DMS53 treated with DMSO at 0.1 percent for 48 hours (cell line): Measurements from ENCODE around the gene RFNG.
"Not testable (repeated sequence)": the region's sequence is repeated elsewhere in the genome, so short reads cannot be mapped to it uniquely, and the experiment has no call there.

Source experiments
- DNase-seq: peaks from one replicate; lab custom pipeline; 2025; ENCODE audit not compliant: unreplicated experiment; lab: John Stamatoyannopoulos, UW

Gene RFNG

DNA sequence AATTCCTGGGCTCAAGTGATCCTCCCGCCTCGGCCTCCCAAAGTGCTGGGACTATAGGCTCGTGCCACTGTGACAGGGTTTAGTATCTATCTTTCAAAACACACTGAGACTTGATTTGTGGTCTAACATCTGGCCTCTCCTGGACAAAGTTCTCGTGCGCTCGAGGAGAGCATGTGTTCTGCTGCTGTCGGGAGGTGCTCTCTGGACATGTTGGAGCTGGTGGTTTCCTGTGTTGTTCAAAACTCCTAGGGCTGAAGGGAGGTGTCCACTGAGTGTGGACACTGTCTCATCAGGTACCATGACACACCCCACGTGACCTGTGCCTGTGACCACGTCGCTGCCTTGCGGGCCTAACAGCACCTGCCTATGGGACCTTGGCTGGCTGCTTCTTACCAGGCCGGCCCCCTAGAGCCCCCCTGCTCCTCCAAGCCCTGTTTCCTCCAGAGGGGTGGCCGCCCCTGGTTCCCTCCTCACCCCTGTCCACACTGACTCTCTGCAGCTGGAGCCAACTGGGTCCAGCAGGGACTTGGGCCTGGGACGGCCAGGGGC is 5.6 kb downstream of the RFNG start:
- no peak for DNase-seq

DNA sequence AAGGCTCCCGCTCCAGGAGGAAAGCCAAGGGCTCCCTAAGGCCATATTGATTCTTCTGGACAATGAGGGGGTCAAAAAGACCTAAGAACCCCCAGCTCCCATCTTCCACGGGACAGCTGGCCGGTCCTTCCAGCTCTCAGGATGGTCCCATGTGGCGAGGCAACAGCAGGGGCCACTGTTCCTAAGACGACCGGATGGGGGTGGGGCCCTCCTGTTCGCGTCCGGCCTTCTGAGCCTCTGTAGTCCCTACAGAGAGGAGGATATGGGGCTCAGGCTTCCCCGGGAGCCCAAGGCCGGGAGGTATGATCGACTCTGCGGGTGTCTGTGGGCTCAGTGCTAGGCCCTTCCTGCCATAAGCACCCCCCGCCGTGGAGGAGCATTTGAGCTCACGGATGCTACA is 8.1 kb downstream of the RFNG start:
- no peak for DNase-seq

DNA sequence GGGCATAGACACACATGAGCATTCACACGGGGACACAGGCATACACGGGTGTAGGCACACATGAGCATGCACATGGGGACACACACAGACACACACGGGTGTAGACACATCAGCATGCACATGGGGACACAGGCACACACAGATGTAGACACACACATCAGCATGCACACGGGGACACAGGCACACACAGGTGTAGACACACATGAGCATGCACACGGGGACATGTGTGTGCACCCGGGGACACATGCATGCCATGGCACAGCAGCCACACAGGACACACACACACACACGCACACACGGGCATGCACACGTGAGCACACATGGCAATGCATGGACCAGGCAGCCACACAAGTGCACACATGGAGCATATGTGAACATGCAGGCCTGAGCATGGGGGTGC is 9.0 kb downstream of the RFNG start:
- DNase-seq = no peak

DNA sequence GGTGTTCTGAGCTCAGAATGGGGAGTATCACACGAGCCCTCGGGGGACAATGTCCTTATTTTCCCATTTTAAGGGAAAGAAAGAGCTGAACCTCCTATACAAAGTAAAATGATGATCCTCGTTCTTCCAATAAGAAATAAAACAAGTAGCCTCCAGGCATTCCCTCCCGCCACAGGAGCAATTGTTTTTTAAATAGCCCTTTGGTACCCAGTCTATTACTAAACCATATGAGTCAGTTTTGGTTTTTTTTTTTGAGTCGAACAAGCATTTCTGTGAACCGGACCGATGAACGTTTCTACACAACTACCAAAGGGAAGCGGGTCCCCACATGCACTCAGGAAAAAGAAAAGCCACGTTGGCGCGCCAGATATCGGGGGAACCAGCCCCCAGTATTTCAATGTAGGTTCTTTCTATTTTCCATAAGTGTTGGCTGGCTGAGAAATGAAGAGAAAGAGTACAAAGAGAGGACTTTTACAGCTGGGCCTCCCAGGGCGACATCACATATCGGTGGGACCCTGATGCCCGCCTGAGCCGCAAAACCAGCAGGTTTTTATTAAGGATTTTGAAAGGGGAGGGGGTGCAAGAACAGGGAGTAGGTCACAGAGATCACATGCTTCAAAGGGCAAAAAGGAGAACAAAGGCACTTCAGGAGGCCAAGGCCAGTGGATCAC is 10.3 kb downstream of the RFNG start:
- DNase-seq = no peak

DNA sequence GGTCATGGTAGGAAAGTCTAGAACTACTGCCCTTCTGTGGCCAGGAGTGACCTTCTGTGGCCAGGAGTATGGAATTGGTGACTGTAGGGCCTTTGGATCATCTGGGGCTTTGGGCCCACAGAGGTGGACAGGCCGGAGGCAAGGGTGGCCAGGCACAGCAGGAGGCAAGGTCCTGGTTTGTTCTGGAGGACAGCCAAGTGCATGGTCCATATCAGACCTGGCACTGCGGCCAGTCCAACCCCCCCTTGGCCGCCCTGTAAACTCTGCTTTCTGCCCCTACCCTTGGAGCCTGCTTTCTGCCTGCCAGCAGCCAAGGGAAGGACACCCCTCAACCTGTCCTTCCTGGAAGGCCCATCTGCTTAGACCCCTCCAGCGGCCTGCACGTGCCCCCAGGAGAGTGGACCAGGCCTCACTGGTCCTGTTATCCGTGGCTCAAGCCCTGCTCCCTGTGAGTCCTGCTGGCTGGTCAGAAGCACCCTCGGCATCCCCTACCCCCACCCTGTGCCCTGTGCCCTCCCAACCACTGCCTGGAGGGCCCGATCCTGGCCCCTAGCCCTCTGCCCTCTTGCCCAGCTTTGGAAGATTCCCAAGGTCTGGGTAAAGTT is 11.8 kb downstream of the RFNG start:
- DNase-seq = no peak

DNA sequence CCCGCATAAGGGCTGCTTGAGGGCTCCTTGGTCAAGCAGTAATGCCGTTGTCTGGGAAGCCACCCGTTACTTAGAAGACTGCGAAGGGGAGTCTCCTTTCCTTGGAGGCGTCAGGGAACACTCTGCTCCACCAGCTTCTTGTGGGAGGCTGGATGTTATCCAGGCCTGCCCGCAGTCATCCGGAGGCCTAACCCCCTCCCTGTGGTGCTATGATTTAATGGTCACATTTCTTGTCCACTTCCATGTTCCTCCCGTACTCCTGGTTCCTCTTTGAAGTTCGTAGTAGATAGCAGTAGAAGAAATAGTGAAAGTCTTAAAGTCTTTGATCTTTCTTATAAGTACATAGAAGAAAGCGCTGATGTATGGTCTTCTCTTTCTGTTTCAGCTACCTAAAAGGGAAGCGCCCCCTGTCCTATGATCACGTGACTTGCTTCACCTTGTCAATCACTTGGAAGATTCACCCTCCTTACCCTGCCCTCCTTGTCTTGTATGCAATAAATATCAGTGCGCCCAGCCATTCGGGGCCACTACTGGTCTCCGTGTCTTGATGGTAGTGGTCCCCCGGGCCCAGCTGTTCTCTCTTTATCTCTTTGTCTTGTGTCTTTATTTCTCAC is 12.7 kb downstream of the RFNG start:
- DNase-seq = not testable (repeated sequence)

DNA sequence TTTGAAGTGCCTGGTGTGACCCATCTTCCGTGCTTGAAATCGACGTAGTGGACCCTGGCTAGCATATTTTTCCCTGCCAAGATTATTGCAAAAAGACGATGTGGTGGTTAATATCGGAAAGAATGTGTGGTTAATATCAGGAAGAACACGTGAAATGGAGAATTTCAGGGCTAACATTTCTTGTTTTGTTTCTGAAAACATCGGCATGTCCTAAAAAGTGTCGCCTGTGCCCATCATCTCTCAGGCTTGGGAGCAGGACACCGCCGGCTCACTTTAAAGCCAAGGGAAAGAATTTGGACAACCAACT is 13.8 kb downstream of the RFNG start:
- DNase-seq = peak; percentile 67

DNA sequence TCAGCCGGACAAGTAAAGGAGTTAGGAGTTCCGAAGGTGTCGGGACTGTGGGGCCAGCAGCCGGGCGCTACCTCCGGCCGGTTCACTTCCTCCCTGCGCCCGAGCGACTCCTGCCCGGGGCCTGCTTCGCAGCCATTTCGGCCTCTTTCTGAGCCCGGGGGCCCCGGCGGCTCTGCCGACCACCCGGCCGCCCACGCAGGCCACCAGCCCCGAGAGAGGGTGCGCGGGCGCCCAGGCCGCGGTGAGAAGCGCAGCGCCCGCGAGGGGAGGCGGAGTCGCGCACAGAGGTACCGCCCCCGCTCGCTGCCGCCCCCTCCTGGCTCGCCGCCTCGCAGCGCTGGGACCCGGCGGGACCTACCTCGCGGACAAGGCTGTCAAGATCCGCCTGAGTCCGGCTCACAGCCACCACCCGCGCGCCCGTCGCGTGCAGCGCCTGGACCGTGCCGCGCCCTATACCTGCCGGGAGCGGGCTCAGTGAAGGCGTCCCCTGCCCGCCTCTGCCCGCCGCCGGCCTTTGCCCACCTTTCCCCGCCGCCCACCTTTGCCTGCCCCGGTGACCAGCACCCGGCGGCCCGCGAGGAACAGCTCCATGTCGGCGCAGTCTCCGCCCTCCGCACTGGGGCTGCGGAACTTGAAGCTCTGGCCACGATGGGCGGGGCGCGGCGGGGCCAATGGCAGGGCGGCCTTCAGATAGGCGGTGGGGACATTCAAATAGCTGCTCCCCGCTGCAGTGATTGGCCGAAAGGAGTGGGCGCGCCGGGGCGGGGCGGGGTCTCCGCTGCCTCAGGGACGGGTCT is 14.3 kb downstream of the RFNG start, which contains the start of gene DCXR:
Gene DCXR, minus strand, starts transcription at position 606 of the 797 bp plus-strand sequence. Its CDS starts 15 bp downstream, at position 591.
- DNase-seq = peak; percentile 97

DNA sequence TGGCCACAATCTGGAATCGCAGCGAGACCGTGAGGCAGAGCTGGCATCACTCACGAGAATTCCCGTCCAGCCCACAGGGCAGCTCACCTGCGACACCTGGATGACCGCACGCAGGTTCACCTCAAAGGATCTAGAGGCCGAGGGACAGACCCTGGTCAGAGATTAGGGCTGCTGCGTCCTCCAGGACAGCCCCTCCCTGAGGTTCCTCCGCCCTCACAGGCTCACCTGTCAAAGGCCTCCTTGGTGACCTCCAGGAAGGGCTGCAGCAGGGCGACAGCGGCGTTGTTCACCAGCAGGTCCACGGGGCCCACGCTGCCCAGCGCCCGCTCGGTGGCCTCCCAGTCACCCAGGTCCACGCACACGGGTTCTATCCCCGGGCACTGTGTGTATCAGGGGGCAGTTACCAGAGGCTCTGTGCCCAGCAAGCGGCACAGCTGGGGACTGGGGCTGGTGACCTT is 14.9 kb downstream of the RFNG start:
- DNase-seq = no peak

DNA sequence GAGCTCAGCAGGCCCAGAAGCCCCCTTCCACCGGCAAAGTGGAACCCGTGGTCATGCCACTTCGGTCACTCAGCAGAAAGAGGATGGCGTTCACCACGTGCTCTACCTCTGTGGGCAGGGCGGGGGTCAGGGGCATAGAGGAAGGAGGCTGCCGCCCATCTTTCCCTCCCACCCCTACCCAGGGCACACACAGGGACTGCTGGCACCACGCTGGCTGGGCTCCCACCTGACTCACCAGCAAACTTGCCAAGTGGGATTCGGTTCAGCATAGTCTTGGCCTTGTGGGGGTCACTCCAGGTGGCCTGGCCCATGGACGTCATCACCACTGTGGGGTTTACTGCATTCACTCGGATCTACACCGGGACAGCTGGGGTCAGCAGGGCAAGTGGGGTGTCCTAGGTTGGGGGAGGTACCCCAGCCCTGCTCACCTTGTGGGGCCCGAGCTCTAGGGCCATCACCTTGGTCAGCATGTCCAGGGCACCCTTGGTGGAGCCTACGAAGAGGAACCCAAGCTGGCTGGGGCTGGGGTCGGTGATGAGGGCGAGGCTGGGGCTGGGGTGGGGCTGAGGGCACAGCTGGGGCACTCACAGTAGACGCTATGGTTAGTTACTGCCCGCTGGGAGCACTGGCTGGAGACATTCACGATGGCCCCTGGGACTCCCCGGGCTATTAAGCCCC is 15.5 kb downstream of the RFNG start:
- DNase-seq = no peak

DNA sequence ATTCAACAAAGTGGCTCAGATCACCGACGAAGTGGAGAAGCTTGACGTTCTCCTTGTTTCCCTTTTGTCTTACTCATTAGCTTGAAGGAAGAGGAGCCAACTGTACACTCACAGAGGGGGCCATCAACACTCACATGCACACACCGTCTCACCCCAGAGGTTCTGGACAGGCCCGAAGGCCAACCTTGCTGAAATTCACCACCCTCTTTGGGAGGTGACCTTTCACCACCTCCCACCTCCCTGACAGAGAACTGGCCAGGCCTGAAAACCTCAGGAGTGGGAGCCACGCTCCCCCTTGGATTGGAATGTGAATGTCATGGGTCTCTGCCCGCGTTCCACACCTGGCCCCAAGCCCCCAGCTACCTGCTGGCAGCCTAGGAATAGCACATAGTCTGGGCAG is 16.1 kb downstream of the RFNG start:
- DNase-seq = no peak

DNA sequence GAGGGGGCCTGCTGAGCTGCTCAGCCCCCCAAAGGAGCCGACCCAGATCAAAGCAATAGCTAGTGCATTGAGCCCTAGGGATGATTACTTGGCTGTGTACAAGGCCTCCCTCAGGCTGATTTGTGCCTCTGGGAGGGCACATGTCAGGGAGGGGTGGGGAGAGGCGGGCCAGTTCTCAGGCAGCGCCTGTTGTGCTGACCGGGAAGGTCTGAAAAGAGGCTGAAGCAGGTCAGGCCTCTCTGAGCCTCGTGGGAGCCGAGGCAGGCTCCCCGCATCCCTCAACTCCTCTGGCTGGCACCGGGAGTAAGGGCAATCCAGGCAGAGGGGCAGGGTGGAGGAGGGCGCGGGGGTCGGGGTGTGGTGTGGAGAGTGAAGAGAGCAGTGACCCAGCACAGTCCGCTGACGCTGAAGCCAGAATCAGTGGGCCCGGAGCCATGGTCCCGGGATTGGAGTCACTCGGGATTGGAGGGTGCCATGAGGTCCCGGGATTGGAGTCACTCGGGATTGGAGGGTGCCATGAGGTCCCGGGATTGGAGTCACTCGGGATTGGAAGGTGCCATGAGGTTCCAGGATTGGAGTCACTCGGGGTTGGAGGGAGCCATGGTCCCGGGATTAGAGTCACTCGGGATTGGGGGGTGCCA is 17.1 kb downstream of the RFNG start:
- no peak for DNase-seq

DNA sequence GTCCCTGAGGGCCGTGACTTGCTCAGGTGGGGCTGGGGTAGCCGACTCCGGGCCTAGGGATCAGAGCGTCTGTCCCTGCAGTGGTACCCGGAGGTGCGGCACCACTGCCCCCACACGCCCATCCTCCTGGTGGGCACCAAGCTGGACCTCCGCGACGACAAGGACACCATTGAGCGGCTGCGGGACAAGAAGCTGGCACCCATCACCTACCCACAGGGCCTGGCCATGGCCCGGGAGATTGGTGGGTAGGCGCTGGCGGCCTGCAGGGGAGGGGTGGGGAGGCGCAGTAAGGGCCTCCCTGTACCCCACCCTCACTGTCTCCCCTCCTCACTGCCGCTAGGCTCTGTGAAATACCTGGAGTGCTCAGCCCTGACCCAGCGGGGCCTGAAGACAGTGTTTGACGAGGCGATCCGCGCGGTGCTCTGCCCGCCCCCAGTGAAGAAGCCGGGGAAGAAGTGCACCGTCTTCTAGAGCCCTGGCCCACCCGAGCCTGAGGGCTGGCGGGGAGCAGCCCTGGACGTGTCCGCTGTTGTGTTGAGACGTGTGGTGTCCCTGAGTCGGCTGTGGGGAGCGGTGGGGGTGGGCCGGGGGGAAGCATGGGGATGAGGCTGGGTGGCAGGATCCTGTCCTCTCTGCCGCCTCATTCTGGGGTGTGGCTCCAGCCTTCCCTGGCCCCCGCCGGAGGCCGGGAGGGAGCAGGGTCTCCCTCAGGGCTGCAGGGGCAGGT is 18.1 kb downstream of the RFNG start:
- no peak for DNase-seq

DNA sequence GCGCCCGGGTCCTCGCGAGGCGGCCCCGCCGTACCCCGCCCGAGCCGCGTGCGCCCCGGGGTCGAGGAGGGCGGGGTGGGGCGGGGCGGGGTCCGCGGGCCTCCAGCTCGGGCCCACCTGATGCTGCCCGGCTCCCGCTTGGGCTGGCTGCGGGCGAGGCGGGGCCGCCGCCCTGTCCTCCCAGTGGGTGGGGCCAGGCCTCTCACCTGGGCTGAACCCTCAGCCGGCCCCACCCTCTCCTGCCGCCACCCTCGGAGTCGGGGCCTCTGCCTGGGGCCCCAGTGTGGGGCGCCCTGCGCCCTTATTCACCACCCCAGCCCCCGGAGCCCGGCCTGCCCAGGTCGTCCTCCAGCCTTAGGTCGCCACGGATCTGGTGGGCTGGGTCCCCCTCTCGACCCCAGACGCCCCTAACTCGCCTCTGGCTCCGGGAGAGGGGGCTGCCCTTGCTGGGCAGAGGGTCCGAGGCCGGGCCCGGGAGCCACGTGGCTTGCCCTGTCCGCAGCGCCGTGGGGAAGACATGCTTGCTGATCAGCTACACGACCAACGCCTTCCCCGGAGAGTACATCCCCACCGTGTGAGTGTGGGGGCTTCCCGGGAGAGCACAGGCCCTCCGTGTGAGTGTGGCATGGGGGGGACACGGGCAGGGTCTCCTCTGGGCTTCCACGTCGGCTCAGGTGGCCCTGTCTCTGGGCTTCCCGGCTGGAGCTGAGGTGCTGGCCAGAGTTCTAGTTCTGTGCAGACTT is 19.6 kb downstream of the RFNG start:
- peak; percentile 66 for DNase-seq

DNA sequence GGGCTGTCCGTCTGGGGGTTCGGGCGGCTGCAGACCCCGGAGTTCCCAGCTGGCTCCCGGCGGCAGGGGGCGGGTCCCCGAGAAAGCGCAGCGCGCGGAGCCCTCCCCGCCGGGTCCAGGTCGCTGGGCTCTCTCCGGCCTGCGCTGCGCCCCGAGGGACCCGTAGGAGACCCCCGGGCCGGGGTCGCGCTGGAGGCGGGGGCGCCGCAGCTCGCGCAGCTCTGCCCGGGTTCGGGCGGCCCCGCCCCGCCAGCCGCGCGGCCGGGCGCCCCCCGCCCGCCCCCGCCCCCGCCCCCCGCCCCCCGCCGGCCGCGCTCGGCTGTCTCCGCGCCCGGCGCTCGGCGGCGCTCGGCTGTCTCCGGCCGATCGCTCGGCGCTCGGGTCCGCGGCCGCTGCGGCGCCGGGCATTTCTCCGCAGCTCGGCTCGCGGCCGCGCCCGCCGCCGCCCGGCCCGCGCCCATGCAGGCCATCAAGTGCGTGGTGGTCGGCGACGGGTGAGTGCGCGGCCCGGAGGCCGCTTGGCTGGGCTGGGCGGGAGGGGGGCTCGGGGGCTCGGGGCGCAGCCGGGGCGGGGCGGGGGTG is 20.2 kb downstream of the RFNG start, which contains the start of gene RAC3:
Gene RAC3, plus strand, starts transcription at position 376 of the 582 bp plus-strand sequence. Its CDS starts 84 bp downstream, at position 460.
- DNase-seq = peak; percentile 68

DNA sequence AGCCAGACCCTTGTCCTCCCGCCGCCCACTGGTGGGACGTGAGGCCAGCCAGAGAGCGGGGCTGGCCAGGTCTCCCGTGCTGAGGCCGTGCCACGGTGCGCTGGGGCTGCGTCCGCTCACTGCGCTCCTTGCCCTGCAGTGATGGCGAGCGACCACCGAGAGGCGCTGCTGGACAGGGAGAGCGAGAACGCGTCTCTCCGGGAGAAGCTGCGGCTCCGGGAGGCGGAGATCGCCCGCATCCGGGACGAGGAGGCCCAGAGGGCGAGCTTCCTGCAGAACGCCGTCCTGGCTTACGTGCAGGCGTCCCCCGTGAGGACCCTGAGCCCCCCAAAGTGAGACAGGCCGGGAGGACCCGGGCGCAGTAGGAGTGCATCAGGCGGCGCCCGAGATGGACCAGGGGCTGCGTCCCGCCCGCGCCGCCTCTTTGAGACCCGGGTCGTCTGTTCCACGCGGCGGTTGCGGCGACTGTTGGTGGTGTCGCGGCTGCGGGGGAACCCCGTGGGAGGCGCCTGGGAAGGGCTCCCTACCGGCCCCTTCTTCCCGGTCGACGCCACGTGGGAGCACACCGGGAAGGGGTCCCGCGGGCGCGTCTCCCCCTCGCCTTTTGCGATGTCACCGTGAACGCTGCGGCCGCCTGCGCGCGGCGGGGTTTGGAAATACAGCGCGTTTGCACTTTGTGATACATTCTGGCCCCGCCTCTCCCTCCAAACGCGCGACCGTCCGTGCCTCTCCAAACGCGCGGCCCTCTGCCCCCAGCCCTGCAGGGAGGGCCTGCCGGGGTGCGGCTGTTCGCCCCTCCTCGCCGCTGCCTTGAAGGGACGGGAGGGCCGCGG is 20.9 kb downstream of the RFNG start:
- DNase-seq = peak; percentile 82

DNA sequence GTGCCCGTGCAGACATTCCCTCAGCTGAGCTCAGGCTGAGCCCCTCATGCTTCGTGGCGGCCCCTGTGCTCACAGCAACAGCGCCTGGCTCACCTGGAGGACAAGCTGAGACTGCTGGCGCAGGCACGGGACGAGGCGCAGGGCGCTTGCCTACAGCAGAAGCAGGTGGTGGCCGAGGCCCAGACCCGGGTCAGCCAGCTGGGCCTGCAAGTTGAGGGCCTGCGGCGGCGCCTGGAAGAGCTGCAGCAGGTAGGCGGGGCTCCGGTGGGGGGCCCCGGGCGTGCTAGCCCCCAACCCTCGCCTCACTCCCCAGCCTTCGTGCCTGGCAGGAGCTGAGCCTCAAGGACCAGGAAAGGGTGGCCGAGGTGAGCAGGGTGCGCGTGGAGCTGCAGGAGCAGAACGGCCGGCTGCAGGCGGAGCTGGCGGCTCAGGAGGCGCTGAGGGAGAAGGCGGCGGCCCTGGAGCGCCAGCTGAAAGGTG is 21.6 kb downstream of the RFNG start:
- DNase-seq = no peak

DNA sequence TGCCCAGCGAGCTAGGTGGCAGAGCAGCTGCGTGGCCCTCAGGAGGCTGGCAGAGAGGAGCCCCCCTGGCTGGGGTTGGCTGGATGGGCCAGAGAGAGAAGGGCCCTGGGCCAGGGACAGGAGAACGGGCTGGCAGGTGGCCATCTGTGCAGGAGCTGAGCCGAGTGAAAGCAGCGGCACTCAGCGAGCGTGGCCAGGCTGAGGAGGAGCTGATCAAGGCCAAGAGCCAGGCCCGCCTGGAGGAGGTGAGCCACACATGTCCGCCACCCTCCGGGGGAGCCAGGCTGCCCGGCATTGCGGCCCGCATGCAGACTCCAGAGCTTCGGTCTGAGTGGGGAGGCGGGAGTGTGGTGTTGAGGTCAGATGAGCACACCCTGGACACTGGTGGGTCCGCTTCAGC is 22.2 kb downstream of the RFNG start:
- DNase-seq = no peak
